Gastrocnemius medialis (tissue), 4 donors: ENCODE data around the gene GPATCH1. TPM values are rescaled to one million over a fixed set of nuclear protein-coding genes. Genes with fewer than 3 reads are reported as not detected.
A peak's percentile ranks its signal among the peaks of the same experiment; 100 is the strongest.

Experiments
- ATAC-seq, 2 donors: fragments of 150-250 bp; one replicate each; pipeline ENCODE4 v1.9.1; 2016
- DNase-seq, 2 donors: peaks; one replicate each; pipeline ENCODE4 v3.0.0-alpha.2; 2019
- H3K27ac ChIP-seq, 4 donors: fragments of 200-600 bp; sonication (generic); 1 replicate in 1 of 4; 2 replicates in 3 of 4; pipeline ENCODE4 v1.5.1; 2016 to 2018; ENCODE audit warnings: mild to moderate bottlenecking in 2 of 4, moderate library complexity in 1 of 4
- H3K27me3 ChIP-seq, 3 donors: fragments of 200-600 bp; sonication (generic) in 2 of 3; 1 replicate in 1 of 3; 2 replicates in 2 of 3; pipeline versions ENCODE4 v1.5.1 to v1.6.0; 2016 to 2019; ENCODE audit warnings: mild to moderate bottlenecking in 1 of 3, moderate library complexity in 1 of 3
- H3K36me3 ChIP-seq, 2 donors: fragments of 200-600 bp; sonication (generic) in 1 of 2; one replicate each; pipeline ENCODE4 v1.5.1; 2017 to 2018
- H3K4me1 ChIP-seq, 2 donors: fragments of 200-600 bp; sonication (generic) in 1 of 2; one replicate each; pipeline ENCODE4 v1.5.1; 2016 to 2017; ENCODE audit warnings: mild to moderate bottlenecking in 2 of 2
- H3K4me3 ChIP-seq, 4 donors: fragments of 200-600 bp; sonication (generic) in 3 of 4; 1 replicate in 1 of 4; 2 replicates in 3 of 4; pipeline ENCODE4 v1.5.1; 2016 to 2019; ENCODE audit warnings: mild to moderate bottlenecking in 2 of 4
- H3K9me3 ChIP-seq, 3 donors: fragments of 200-600 bp; sonication (generic) in 2 of 3; 1 replicate in 1 of 3; 2 replicates in 2 of 3; pipeline ENCODE4 v1.5.1; 2016 to 2019
- CTCF ChIP-seq, 5 experiments: fragments of 450-650 bp in 3 of 5; fragments of 200-600 bp in 2 of 5; sonication (generic) in 2 of 5; IDR thresholded peaks in 4 of 5; conservative IDR thresholded peaks in 1 of 5; 1 replicate in 4 of 5; 2 replicates in 1 of 5; pipeline ENCODE4 v1.5.1; 2016 to 2019; ENCODE audit warnings: antibody characterized with exemption in 5 of 5, mild to moderate bottlenecking in 3 of 5, moderate library complexity in 3 of 5
- POLR2A ChIP-seq, 2 donors: fragments of 450-650 bp; IDR thresholded peaks; one replicate each; pipeline ENCODE4 v1.6.1; 2017; ENCODE audit warnings: antibody characterized with exemption in 2 of 2, mild to moderate bottlenecking in 2 of 2, moderate library complexity in 2 of 2
- in situ Hi-C, 4 donors: fragments of 200-750 bp; cut with MboI; loops; one replicate each; pipeline versions ENCODE4 v1.15.0 to v1.8.0; 2017; ENCODE audit warnings: low sequenced_read_pairs in 4 of 4
- intact Hi-C: fragments of 100-400 bp; cut with DNase I; formaldehyde crosslinking; loops from one replicate; pipeline ENCODE4 v1.15.1; 2023; ENCODE audit warnings: low total_unique reads
- total RNA-seq, 4 donors: library from RNA; depleted of rRNA; stranded (reverse); fragments of >200 nt; gene quantifications; one replicate each; pipeline versions ENCODE4 v1.1.0 to v1.2.3, GENCODE V29; 2016

Gene GPATCH1
- total RNA-seq, 4 donors from 2014 or later: 2.2 to 5.3 (median 4.6) TPM

GRCh38 chr19:33156334-33156733 lies 75.4 kb downstream of the GPATCH1 start:
- no peaks in the 10 kb centered on the region for H3K27me3 ChIP-seq
- H3K4me3 ChIP-seq: no peak overlapping the region
- no peaks in the 10 kb centered on the region for H3K4me1 ChIP-seq
- DNase-seq (no peak), ATAC-seq (peak in 1 of 2 donors; percentile 63)
- no peaks in the 10 kb centered on the region for H3K9me3 ChIP-seq
- in situ Hi-C loops: no loop called here
- intact Hi-C loops: no loop called here
- TF ChIP-seq CTCF (IDR thresholded peaks at IDR 0.05 in 4 of 5, conservative IDR thresholded peaks at IDR 0.05 in 1 of 5) (no peak), POLR2A (IDR thresholded peaks at IDR 0.05) (no peak)
- H3K36me3 ChIP-seq: no peaks in the 10 kb centered on the region
- H3K27ac ChIP-seq: no peak overlapping the region

- H3K4me3 ChIP-seq: no peak overlapping the region
- no peaks in the 10 kb centered on the region for H3K4me1 ChIP-seq
- H3K36me3 ChIP-seq: no peaks in the 10 kb centered on the region
- intact Hi-C loops: no loop called here
- no peaks in the 10 kb centered on the region for H3K9me3 ChIP-seq
- H3K27ac ChIP-seq: no peak overlapping the region
- DNase-seq: no peak
- ATAC-seq: no peak
- TF ChIP-seq CTCF (IDR thresholded peaks at IDR 0.05 in 4 of 5, conservative IDR thresholded peaks at IDR 0.05 in 1 of 5): no peak
- no peak for TF ChIP-seq POLR2A (IDR thresholded peaks at IDR 0.05)
- H3K27me3 ChIP-seq: no peaks in the 10 kb centered on the region
- in situ Hi-C loops: no loop called here
Measured at GRCh38 chr19:33157906-33158305, 76.9 kb downstream of the GPATCH1 start.

GRCh38 chr19:33158365-33158764 lies 77.4 kb downstream of the GPATCH1 start:
- DNase-seq (no peak), ATAC-seq (no peak)
- Histone ChIP-seq H3K27ac (no peak overlapping the region), H3K4me1 (no peaks in the 10 kb centered on the region), H3K9me3 (no peaks in the 10 kb centered on the region), H3K4me3 (no peak overlapping the region), H3K36me3 (no peaks in the 10 kb centered on the region), H3K27me3 (no peaks in the 10 kb centered on the region)
- in situ Hi-C loops (no loop called here), intact Hi-C loops (no loop called here)
- TF ChIP-seq CTCF (IDR thresholded peaks at IDR 0.05 in 4 of 5, conservative IDR thresholded peaks at IDR 0.05 in 1 of 5): no peak
- TF ChIP-seq POLR2A (IDR thresholded peaks at IDR 0.05): no peak

- TF ChIP-seq POLR2A (IDR thresholded peaks at IDR 0.05): no peak
- TF ChIP-seq CTCF (IDR thresholded peaks at IDR 0.05 in 4 of 5, conservative IDR thresholded peaks at IDR 0.05 in 1 of 5): no peak
- no peak for ATAC-seq
- intact Hi-C loops (no loop called here), in situ Hi-C loops (no loop called here)
- Histone ChIP-seq H3K4me3 (no peak overlapping the region), H3K27me3 (no peaks in the 10 kb centered on the region), H3K9me3 (no peaks in the 10 kb centered on the region), H3K4me1 (no peaks in the 10 kb centered on the region), H3K27ac (no peak overlapping the region), H3K36me3 (no peaks in the 10 kb centered on the region)
- no peak for DNase-seq
Measured at GRCh38 chr19:33159149-33159548, 78.2 kb downstream of the GPATCH1 start.

- Histone ChIP-seq H3K27me3 (no peaks in the 10 kb centered on the region), H3K36me3 (no peaks in the 10 kb centered on the region), H3K9me3 (no peaks in the 10 kb centered on the region), H3K4me3 (no peak overlapping the region), H3K27ac (no peak overlapping the region), H3K4me1 (no peaks in the 10 kb centered on the region)
- no peak for TF ChIP-seq CTCF (IDR thresholded peaks at IDR 0.05 in 4 of 5, conservative IDR thresholded peaks at IDR 0.05 in 1 of 5)
- TF ChIP-seq POLR2A (IDR thresholded peaks at IDR 0.05): no peak
- DNase-seq: no peak
- in situ Hi-C loops: no loop called here
- intact Hi-C loops: no loop called here
- ATAC-seq: no peak
Measured at GRCh38 chr19:33159893-33160292, 78.9 kb downstream of the GPATCH1 start.
